K562 (cell line): ENCODE measurements around the gene FUT2. TPM values are rescaled to one million over a fixed set of nuclear protein-coding genes. Genes with fewer than 3 reads are reported as not detected.

Source experiments
- CBFA2T2 ChIP-seq: fragments of 450-650 bp; conservative IDR thresholded peaks from 2 replicates; pipeline ENCODE4 v1.6.1; 2017; ENCODE audit warnings: mild to moderate bottlenecking
- CBFB ChIP-seq: sonication (generic); formaldehyde crosslinking; IDR thresholded peaks from 2 replicates; pipeline ENCODE4 v1.4.0; 2020; ENCODE audit warnings: mild to moderate bottlenecking, missing genetic modification reagents
- CREM ChIP-seq: IDR thresholded peaks from 2 replicates; pipeline ENCODE4 v1.6.1; 2014; ENCODE audit warnings: antibody characterized with exemption, low read depth
- RBBP5 ChIP-seq: fragments of 200-600 bp; sonication (generic); IDR thresholded peaks from 2 replicates; pipeline ENCODE4 v1.6.1; 2012; ENCODE audit warnings: borderline replicate concordance, mild to moderate bottlenecking, low read length, control low read depth, inconsistent platforms; ENCODE audit not compliant: insufficient read depth, poor library complexity, severe bottlenecking
- RBM25 ChIP-seq: fragments of 200-400 bp; formaldehyde crosslinking; IDR thresholded peaks from 2 replicates; pipeline ENCODE4 v1.6.1; 2018; ENCODE audit warnings: low read length, low read depth, moderate library complexity; ENCODE audit not compliant: severe bottlenecking
- SIX5 ChIP-seq, 2 experiments: IDR thresholded peaks; 2 replicates each; pipeline ENCODE4 v1.6.1; 2011; ENCODE audit warnings: low read length in 2 of 2, borderline replicate concordance in 1 of 2, low read depth in 1 of 2, mild to moderate bottlenecking in 1 of 2, moderate library complexity in 1 of 2; ENCODE audit not compliant: insufficient read depth in 1 of 2
- ZNF24 ChIP-seq: fragments of 450-650 bp; IDR thresholded peaks from 2 replicates; pipeline ENCODE4 v1.6.1; 2016
- ZNF561 ChIP-seq: fragments of 450-650 bp; formaldehyde crosslinking; conservative IDR thresholded peaks from 2 replicates; pipeline ENCODE4 v1.4.0; 2020; ENCODE audit warnings: mild to moderate bottlenecking, moderate library complexity
- ZNF668 ChIP-seq: fragments of 250-450 bp; sonication (Bioruptor Pico); IDR thresholded peaks from 2 replicates; pipeline ENCODE4 v1.8.0; 2022; ENCODE audit warnings: mild to moderate bottlenecking, inconsistent platforms
- ZNF778 ChIP-seq: fragments of 450-650 bp; formaldehyde crosslinking; IDR thresholded peaks from 2 replicates; pipeline ENCODE4 v1.4.0; 2020; ENCODE audit warnings: mild to moderate bottlenecking, moderate library complexity
- polyA plus RNA-seq, 8 experiments: library from polyadenylated mRNA; depleted of rRNA in 4 of 8; stranded (reverse) in 5 of 8; unstranded in 3 of 8; fragments of >200 nt; fragmentation: Nextera tagmentation in 2 of 8; fragmentation: Illumina TruSeq in 1 of 8; extraction: Ambion mirVana in 2 of 8; extraction: Trizol in 1 of 8; gene quantifications; 2 replicates each; pipeline versions ENCODE4 v1.2.1 to v1.2.3, GENCODE V29; 2011 to 2014; ENCODE audit warnings: inconsistent platforms in 1 of 8, missing spikeins in 1 of 8
- total RNA-seq, 7 experiments: library from RNA; depleted of rRNA in 6 of 7; stranded (reverse); fragments of >200 nt in 6 of 7; fragmentation: Illumina TruSeq in 2 of 7; extraction: Trizol in 2 of 7; gene quantifications; 2 replicates each; pipeline versions ENCODE4 v1.2.1 to v1.2.3, GENCODE V29; 2011 to 2021; ENCODE audit warnings: low replicate concordance in 1 of 7
- TF ChIP-seq, protein P1 (sequence below): sonication (generic); formaldehyde crosslinking; IDR thresholded peaks from 2 replicates; pipeline ENCODE4 v1.5.0; 2020; ENCODE audit warnings: missing genetic modification reagents
- TF ChIP-seq, protein P2 (sequence below), 2 experiments: fragments of 150-350 bp in 1 of 2; IDR thresholded peaks; 2 replicates each; pipeline ENCODE4 v1.6.1; 2012 to 2016; ENCODE audit warnings: low read depth in 2 of 2, low read length in 2 of 2, mild to moderate bottlenecking in 1 of 2, moderate library complexity in 1 of 2
- TF ChIP-seq, protein P3 (sequence below): fragments of 250-450 bp; sonication (Bioruptor Pico); IDR thresholded peaks from 2 replicates; pipeline ENCODE4 v1.5.0; 2020; ENCODE audit warnings: mild to moderate bottlenecking
- TF ChIP-seq, protein P4 (sequence below), 2 experiments: fragments of 450-650 bp; IDR thresholded peaks; 2 replicates each; pipeline ENCODE4 v1.6.1; 2018; ENCODE audit warnings: mild to moderate bottlenecking in 2 of 2, low read depth in 1 of 2; ENCODE audit not compliant: partially characterized antibody in 2 of 2
- TF ChIP-seq, protein P5 (sequence below): fragments of 250-450 bp; sonication (Bioruptor Pico); IDR thresholded peaks from 2 replicates; pipeline ENCODE4 v1.8.0; 2022; ENCODE audit warnings: moderate library complexity, mild to moderate bottlenecking, inconsistent platforms

The FUT2 gene
- total and polyA plus RNA-seq, 9 of the 15 experiments (the other 6 are each of a cell fraction or from before 2014, with no cell fraction given): 0.03 to 0.04 TPM; not detected in 7

DNA sequence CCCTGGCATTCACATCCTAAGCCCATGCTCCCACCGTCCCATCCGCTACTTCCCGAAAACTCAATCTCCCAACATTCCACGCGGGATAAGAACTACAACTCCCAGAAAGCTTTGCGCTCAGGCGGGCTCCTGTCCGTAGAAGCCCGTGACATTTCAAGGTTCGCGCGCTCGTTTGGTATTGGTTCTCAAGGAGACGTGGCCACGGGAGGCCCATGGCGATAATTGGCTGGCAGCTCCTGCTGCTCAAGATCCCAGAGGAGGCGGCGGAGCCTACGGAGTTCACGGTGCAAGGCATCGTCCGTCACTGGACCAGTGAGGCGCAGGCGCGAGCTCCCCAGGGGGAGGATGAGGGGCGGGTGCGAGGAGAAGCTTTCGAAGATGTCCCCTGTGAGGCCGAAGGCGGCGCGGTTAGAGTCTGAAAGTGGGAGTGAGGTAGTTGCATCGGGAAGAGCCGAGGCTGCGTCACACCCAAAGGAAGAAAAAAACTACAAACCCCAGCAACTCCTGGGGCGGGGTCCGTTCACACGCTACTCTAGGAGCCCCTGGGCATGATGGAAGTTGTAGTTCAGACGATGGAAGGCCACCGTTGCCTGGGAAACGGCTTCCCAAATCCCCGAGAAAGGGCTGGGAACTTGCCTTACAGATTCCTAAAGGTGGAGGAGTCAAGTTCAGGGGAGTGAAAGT, 25.0 kb downstream of the FUT2 start (continued):
- TF ChIP-seq, protein P1, sequence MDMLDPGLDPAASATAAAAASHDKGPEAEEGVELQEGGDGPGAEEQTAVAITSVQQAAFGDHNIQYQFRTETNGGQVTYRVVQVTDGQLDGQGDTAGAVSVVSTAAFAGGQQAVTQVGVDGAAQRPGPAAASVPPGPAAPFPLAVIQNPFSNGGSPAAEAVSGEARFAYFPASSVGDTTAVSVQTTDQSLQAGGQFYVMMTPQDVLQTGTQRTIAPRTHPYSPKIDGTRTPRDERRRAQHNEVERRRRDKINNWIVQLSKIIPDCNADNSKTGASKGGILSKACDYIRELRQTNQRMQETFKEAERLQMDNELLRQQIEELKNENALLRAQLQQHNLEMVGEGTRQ (CRISPR knock-in tag): peak; percentile 54
- TF ChIP-seq, protein P2, sequence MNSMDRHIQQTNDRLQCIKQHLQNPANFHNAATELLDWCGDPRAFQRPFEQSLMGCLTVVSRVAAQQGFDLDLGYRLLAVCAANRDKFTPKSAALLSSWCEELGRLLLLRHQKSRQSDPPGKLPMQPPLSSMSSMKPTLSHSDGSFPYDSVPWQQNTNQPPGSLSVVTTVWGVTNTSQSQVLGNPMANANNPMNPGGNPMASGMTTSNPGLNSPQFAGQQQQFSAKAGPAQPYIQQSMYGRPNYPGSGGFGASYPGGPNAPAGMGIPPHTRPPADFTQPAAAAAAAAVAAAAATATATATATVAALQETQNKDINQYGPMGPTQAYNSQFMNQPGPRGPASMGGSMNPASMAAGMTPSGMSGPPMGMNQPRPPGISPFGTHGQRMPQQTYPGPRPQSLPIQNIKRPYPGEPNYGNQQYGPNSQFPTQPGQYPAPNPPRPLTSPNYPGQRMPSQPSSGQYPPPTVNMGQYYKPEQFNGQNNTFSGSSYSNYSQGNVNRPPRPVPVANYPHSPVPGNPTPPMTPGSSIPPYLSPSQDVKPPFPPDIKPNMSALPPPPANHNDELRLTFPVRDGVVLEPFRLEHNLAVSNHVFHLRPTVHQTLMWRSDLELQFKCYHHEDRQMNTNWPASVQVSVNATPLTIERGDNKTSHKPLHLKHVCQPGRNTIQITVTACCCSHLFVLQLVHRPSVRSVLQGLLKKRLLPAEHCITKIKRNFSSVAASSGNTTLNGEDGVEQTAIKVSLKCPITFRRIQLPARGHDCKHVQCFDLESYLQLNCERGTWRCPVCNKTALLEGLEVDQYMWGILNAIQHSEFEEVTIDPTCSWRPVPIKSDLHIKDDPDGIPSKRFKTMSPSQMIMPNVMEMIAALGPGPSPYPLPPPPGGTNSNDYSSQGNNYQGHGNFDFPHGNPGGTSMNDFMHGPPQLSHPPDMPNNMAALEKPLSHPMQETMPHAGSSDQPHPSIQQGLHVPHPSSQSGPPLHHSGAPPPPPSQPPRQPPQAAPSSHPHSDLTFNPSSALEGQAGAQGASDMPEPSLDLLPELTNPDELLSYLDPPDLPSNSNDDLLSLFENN (IDR thresholded peaks at IDR 0.05; ENCODE audit: low read depth in 2 of 2, low read length in 2 of 2): no peak
- TF ChIP-seq RBBP5 (no peak), ZNF24 (peak; percentile 80), ZNF561 (no peak; the same call in 1 of the 2 replicates), CBFB (CRISPR knock-in tag) (no peak), RBM25 (peak; percentile 80), ZNF668 (no peak), ZNF778 (CRISPR knock-in tag) (no peak), SIX5 (IDR thresholded peaks at IDR 0.05; ENCODE audit: borderline replicate concordance in 1 of 2, insufficient read depth in 1 of 2, low read depth in 1 of 2, low read length in 2 of 2) (peak; percentile 97 to 99), CBFA2T2 (no peak), CREM (peak; percentile 84)
- TF ChIP-seq, protein P3, sequence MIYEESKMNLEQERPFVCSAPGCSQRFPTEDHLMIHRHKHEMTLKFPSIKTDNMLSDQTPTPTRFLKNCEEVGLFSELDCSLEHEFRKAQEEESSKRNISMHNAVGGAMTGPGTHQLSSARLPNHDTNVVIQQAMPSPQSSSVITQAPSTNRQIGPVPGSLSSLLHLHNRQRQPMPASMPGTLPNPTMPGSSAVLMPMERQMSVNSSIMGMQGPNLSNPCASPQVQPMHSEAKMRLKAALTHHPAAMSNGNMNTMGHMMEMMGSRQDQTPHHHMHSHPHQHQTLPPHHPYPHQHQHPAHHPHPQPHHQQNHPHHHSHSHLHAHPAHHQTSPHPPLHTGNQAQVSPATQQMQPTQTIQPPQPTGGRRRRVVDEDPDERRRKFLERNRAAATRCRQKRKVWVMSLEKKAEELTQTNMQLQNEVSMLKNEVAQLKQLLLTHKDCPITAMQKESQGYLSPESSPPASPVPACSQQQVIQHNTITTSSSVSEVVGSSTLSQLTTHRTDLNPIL (CRISPR knock-in tag): no peak
- TF ChIP-seq, protein P4, sequence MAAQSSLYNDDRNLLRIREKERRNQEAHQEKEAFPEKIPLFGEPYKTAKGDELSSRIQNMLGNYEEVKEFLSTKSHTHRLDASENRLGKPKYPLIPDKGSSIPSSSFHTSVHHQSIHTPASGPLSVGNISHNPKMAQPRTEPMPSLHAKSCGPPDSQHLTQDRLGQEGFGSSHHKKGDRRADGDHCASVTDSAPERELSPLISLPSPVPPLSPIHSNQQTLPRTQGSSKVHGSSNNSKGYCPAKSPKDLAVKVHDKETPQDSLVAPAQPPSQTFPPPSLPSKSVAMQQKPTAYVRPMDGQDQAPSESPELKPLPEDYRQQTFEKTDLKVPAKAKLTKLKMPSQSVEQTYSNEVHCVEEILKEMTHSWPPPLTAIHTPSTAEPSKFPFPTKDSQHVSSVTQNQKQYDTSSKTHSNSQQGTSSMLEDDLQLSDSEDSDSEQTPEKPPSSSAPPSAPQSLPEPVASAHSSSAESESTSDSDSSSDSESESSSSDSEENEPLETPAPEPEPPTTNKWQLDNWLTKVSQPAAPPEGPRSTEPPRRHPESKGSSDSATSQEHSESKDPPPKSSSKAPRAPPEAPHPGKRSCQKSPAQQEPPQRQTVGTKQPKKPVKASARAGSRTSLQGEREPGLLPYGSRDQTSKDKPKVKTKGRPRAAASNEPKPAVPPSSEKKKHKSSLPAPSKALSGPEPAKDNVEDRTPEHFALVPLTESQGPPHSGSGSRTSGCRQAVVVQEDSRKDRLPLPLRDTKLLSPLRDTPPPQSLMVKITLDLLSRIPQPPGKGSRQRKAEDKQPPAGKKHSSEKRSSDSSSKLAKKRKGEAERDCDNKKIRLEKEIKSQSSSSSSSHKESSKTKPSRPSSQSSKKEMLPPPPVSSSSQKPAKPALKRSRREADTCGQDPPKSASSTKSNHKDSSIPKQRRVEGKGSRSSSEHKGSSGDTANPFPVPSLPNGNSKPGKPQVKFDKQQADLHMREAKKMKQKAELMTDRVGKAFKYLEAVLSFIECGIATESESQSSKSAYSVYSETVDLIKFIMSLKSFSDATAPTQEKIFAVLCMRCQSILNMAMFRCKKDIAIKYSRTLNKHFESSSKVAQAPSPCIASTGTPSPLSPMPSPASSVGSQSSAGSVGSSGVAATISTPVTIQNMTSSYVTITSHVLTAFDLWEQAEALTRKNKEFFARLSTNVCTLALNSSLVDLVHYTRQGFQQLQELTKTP (IDR thresholded peaks at IDR 0.05; ENCODE audit: low read depth in 1 of 2, partially characterized antibody in 2 of 2): peak; percentile 69 to 100
- TF ChIP-seq, protein P5, sequence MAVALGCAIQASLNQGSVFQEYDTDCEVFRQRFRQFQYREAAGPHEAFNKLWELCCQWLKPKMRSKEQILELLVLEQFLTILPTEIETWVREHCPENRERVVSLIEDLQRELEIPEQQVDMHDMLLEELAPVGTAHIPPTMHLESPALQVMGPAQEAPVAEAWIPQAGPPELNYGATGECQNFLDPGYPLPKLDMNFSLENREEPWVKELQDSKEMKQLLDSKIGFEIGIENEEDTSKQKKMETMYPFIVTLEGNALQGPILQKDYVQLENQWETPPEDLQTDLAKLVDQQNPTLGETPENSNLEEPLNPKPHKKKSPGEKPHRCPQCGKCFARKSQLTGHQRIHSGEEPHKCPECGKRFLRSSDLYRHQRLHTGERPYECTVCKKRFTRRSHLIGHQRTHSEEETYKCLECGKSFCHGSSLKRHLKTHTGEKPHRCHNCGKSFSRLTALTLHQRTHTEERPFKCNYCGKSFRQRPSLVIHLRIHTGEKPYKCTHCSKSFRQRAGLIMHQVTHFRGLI: 0 out of 2 replicates have a peak, but pooled peaks have one; percentile 49
